Neural progenitor cell (in vitro differentiated cells): Measurements from ENCODE around the gene PEX11B. TPM values are rescaled to one million over a fixed set of nuclear protein-coding genes. Genes with fewer than 3 reads are reported as not detected.

Experiments
- DNase-seq: peaks from one replicate; pipeline ENCODE4 v3.0.0-alpha.2; 2016; ENCODE audit warnings: low spot score
- H2AFZ ChIP-seq: fragments of 200-600 bp; sonication (generic); replicated peaks from 2 replicates; pipeline ENCODE4 v1.6.1; 2016; ENCODE audit warnings: antibody characterized with exemption
- H3F3A ChIP-seq: fragments of 200-600 bp; sonication (generic); 2 replicates; pipeline ENCODE4 v1.6.1; 2016; ENCODE audit warnings: antibody characterized with exemption, low read depth
- H3K27ac ChIP-seq: fragments of 200-600 bp; sonication (generic); 2 replicates; pipeline ENCODE4 v1.5.1; 2016; ENCODE audit warnings: mild to moderate bottlenecking
- H3K27me3 ChIP-seq: fragments of 200-600 bp; sonication (generic); 2 replicates; pipeline ENCODE4 v1.6.1; 2016; ENCODE audit warnings: mild to moderate bottlenecking, moderate library complexity
- H3K36me3 ChIP-seq: fragments of 200-600 bp; sonication (generic); 2 replicates; pipeline ENCODE4 v1.5.1; 2016
- H3K4me1 ChIP-seq: fragments of 200-600 bp; sonication (generic); 2 replicates; pipeline ENCODE4 v1.6.1; 2016; ENCODE audit warnings: mixed run types
- H3K4me2 ChIP-seq: fragments of 200-600 bp; sonication (generic); 2 replicates; pipeline ENCODE4 v1.6.1; 2016
- H3K4me3 ChIP-seq: fragments of 200-600 bp; sonication (generic); 2 replicates; pipeline ENCODE4 v1.5.1; 2016
- H3K79me2 ChIP-seq: fragments of 200-600 bp; sonication (generic); 2 replicates; pipeline ENCODE4 v1.6.1; 2016; ENCODE audit warnings: low read depth
- H3K9ac ChIP-seq: fragments of 200-600 bp; sonication (generic); 2 replicates; pipeline ENCODE4 v1.6.1; 2016
- H3K9me3 ChIP-seq: fragments of 200-600 bp; sonication (generic); 2 replicates; pipeline ENCODE4 v1.5.1; 2016; ENCODE audit warnings: low read depth
- H4K20me1 ChIP-seq: fragments of 200-600 bp; sonication (generic); 2 replicates; pipeline ENCODE4 v1.6.1; 2016; ENCODE audit warnings: low read depth
- H3K27ac Mint-ChIP-seq: 3 replicates; pipeline ENCODE4 v1.8.0; 2021; ENCODE audit warnings: mixed read lengths
- H3K27me3 Mint-ChIP-seq: 2 replicates; pipeline ENCODE4 v1.8.0; 2022; ENCODE audit warnings: low read depth, mild to moderate bottlenecking, inconsistent platforms, moderate library complexity, mixed read lengths; ENCODE audit not compliant: insufficient read depth
- H3K36me3 Mint-ChIP-seq: 3 replicates; pipeline ENCODE4 v1.8.0; 2021; ENCODE audit warnings: mixed read lengths
- H3K4me1 Mint-ChIP-seq: 3 replicates; pipeline ENCODE4 v1.8.0; 2021; ENCODE audit warnings: mixed read lengths
- H3K4me3 Mint-ChIP-seq: 3 replicates; pipeline ENCODE4 v1.8.0; 2021; ENCODE audit warnings: mild to moderate bottlenecking, moderate library complexity, mixed read lengths
- H3K9me3 Mint-ChIP-seq: 3 replicates; pipeline ENCODE4 v1.8.0; 2020; ENCODE audit warnings: mixed read lengths
- CTCF ChIP-seq: fragments of 200-600 bp; sonication (generic); IDR thresholded peaks from 2 replicates; pipeline ENCODE4 v1.5.1; 2017; ENCODE audit warnings: antibody characterized with exemption, mild to moderate bottlenecking
- EZH2 ChIP-seq: fragments of 200-600 bp; sonication (generic); IDR thresholded peaks from 2 replicates; pipeline ENCODE4 v1.6.1; 2017; ENCODE audit warnings: antibody characterized with exemption, mild to moderate bottlenecking, moderate library complexity
- EZH2phosphoT487 ChIP-seq: fragments of 200-600 bp; sonication (generic); IDR thresholded peaks from 2 replicates; pipeline ENCODE4 v1.6.1; 2017; ENCODE audit warnings: antibody characterized with exemption
- total RNA-seq: library from RNA; depleted of rRNA; stranded (reverse); fragments of >200 nt; gene quantifications from 2 replicates; pipeline ENCODE4 v1.2.3, GENCODE V29; 2015; ENCODE audit warnings: low replicate concordance

The PEX11B gene
- total RNA-seq, 1 donor from 2014 or later = 15.0 TPM

DNA sequence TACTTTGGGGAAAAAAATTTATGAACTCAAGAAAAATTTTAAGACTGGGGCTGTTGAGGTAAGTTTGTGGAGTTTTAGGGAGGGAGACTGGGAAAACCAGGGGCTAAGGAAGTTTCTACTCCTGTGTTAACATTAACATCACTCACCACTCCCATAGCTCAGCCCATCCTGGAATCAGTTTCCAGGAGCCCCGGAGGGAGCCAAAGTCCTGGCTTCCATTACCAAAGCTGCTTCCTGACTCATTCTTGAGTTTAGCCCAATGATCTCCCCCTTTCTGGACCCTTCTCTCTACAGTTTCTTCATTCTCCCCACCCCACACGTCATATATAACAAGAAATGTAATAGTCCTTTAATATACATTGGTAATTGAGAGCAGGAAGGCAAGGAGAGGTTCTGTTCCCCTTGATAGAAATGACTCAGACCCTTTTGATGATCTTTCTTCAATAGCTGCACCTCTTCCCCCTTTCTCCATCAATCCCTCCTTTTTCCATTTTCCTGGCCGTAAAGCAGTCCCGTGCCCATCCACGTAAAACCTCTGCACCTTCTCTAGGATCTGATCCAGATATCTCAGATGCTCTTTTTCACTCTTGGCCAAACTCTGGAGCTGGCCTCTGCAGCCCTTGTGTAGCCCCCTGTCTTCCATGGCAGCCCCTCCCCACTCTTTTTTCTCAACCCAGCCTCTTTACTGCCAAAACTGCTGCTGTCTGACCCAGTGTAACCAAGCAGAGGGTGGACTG lies 55.1 kb downstream of the PEX11B start:
- Mint-ChIP-seq H3K36me3 (no peaks in the 10 kb centered on the region), H3K4me1 (peaks cover 7% of the 10 kb centered on the region), H3K27me3 (peaks cover 13% of the 10 kb centered on the region), H3K27ac (no peak overlapping the region), H3K9me3 (no peaks in the 10 kb centered on the region), H3K4me3 (no peak overlapping the region)
- Histone ChIP-seq H3K36me3 (no peaks in the 10 kb centered on the region), H3K9ac (no peak overlapping the region), H4K20me1 (no peaks in the 10 kb centered on the region), H3K4me3 (no peak overlapping the region), H3K27me3 (no peaks in the 10 kb centered on the region), H3K4me2 (no peak overlapping the region), H3K9me3 (no peaks in the 10 kb centered on the region), H3K79me2 (no peaks in the 10 kb centered on the region), H2AFZ (peak overlapping the region; percentile 47), H3K27ac (no peak overlapping the region), H3F3A (peaks cover 16% of the 10 kb centered on the region), H3K4me1 (no peaks in the 10 kb centered on the region)
- DNase-seq = no peak
- TF ChIP-seq CTCF (no peak), EZH2 (no peak), EZH2phosphoT487 (no peak)

Other genes starting within 250 kb of the PEX11B start
- gene PDZK1, start 211.3 kb downstream of the PEX11B start, total RNA-seq = 0.28 and 0.50 TPM in 2 replicates
- gene CD160, start 199.2 kb downstream of the PEX11B start, total RNA-seq = not detected in 2 replicates
- 9.7 and 12.9 TPM in 2 replicates for gene RNF115, start 94.6 kb downstream of the PEX11B start, total RNA-seq
- gene POLR3C, start 94.5 kb downstream of the PEX11B start, total RNA-seq = 15.6 and 29.5 TPM in 2 replicates
- 5.9 and 11.9 TPM in 2 replicates for gene NUDT17, start 73.1 kb downstream of the PEX11B start, total RNA-seq
- 15.7 and 33.7 TPM in 2 replicates for gene PIAS3, start 59.6 kb downstream of the PEX11B start, total RNA-seq
- 1.1 and 1.9 TPM in 2 replicates for gene ANKRD35, start 32.9 kb downstream of the PEX11B start, total RNA-seq
- 0.06 and 0.15 TPM in 2 replicates for gene ITGA10, start 8.7 kb downstream of the PEX11B start, total RNA-seq
- gene RBM8A, start 8.8 kb upstream of the PEX11B start, total RNA-seq = 242 and 320 TPM in 2 replicates
- gene LIX1L, start 39.3 kb upstream of the PEX11B start, total RNA-seq = 12.5 and 13.6 TPM in 2 replicates
- 0.06 and 0.28 TPM in 2 replicates for gene ANKRD34A, start 45.9 kb upstream of the PEX11B start, total RNA-seq
- 11.1 and 12.0 TPM in 2 replicates for gene POLR3GL, start 46.0 kb upstream of the PEX11B start, total RNA-seq
- 177 and 213 TPM in 2 replicates for gene TXNIP, start 77.9 kb upstream of the PEX11B start, total RNA-seq
- not detected in 2 replicates for gene HJV, start 103.0 kb upstream of the PEX11B start, total RNA-seq
- 0.71 TPM in 2 replicates for gene NBPF10, start 226.1 kb upstream of the PEX11B start, total RNA-seq